Upper lobe of right lung (tissue), 1 donor: ENCODE data around the gene CNOT10. TPM values are rescaled to one million over a fixed set of nuclear protein-coding genes. Genes with fewer than 3 reads are reported as not detected.

Experiments used
- ATAC-seq: fragments of 200-7000 bp; cut with Tn5 transposase; one replicate; pipeline ENCODE4 v1.9.1; 2020; ENCODE audit warnings: mild to moderate bottlenecking, moderate library complexity
- DNase-seq: peaks from one replicate; pipeline ENCODE4 v3.0.0-alpha.2; 2020
- H3K27ac ChIP-seq: fragments of 200-600 bp; one replicate; pipeline ENCODE4 v1.8.0; 2022
- H3K27me3 ChIP-seq: fragments of 200-600 bp; one replicate; pipeline ENCODE4 v1.8.0; 2022; ENCODE audit warnings: mild to moderate bottlenecking
- H3K36me3 ChIP-seq: fragments of 200-600 bp; one replicate; pipeline ENCODE4 v1.8.0; 2022
- H3K4me1 ChIP-seq: fragments of 200-600 bp; one replicate; pipeline ENCODE4 v1.8.0; 2022
- H3K4me3 ChIP-seq: fragments of 200-600 bp; one replicate; pipeline ENCODE4 v1.8.0; 2022; ENCODE audit warnings: mild to moderate bottlenecking
- H3K9me3 ChIP-seq: fragments of 200-600 bp; one replicate; pipeline ENCODE4 v1.8.0; 2022
- CTCF ChIP-seq: fragments of 200-600 bp; IDR thresholded peaks from one replicate; pipeline ENCODE4 v1.8.0; 2022; ENCODE audit warnings: antibody characterized with exemption
- intact Hi-C: fragments of 100-400 bp; cut with DNase I; formaldehyde crosslinking; loops from one replicate; pipeline ENCODE4 v1.11.0; 2022
- total RNA-seq: library from RNA; stranded (reverse); fragmentation: NEBNext Ultra II Directional; extraction: Animal tissue kit (Norgen Biotek cat#: 25700); gene quantifications from one replicate; pipeline ENCODE4 v1.2.1, GENCODE V29; 2021
- donor health status: DM: no; HTN: yes; CAD: no; lungs with severe emphysema.

The CNOT10 gene
- total RNA-seq, 1 donor from 2014 or later: 30.1 TPM

GRCh38 chr3:32759342-32759741 is 74.4 kb downstream of the CNOT10 start:
- H3K27me3 ChIP-seq: no peaks in the 10 kb centered on the region
- no peak for ATAC-seq
- intact Hi-C loops: no loop called here
- H3K4me3 ChIP-seq: no peak overlapping the region
- H3K36me3 ChIP-seq: peaks cover 33% of the 10 kb centered on the region
- no peak for DNase-seq
- no peaks in the 10 kb centered on the region for H3K4me1 ChIP-seq
- H3K9me3 ChIP-seq: no peaks in the 10 kb centered on the region
- TF ChIP-seq CTCF: no peak
- H3K27ac ChIP-seq: no peak overlapping the region

- peaks cover 58% of the 10 kb centered on the region for H3K36me3 ChIP-seq
- H3K4me1 ChIP-seq: no peaks in the 10 kb centered on the region
- no peak for TF ChIP-seq CTCF
- H3K4me3 ChIP-seq: no peak overlapping the region
- DNase-seq: no peak
- no peaks in the 10 kb centered on the region for H3K9me3 ChIP-seq
- ATAC-seq: no peak
- intact Hi-C loops: no loop called here
- H3K27ac ChIP-seq: no peak overlapping the region
- no peaks in the 10 kb centered on the region for H3K27me3 ChIP-seq
Measured at GRCh38 chr3:32764481-32764880, 79.5 kb downstream of the CNOT10 start.

- no peaks in the 10 kb centered on the region for H3K9me3 ChIP-seq
- no peak overlapping the region for H3K4me3 ChIP-seq
- no peak overlapping the region for H3K27ac ChIP-seq
- no peak for DNase-seq
- H3K27me3 ChIP-seq: no peaks in the 10 kb centered on the region
- TF ChIP-seq CTCF: no peak
- ATAC-seq: no peak
- intact Hi-C loops: no loop called here
- H3K4me1 ChIP-seq: no peaks in the 10 kb centered on the region
- peaks cover 14% of the 10 kb centered on the region for H3K36me3 ChIP-seq
Measured at GRCh38 chr3:32778389-32778788, 93.4 kb downstream of the CNOT10 start.

GRCh38 chr3:32780071-32780734 is 95.2 kb downstream of the CNOT10 start:
- H3K4me3 ChIP-seq: peak overlapping the region; percentile 60
- no peak for ATAC-seq
- TF ChIP-seq CTCF: no peak
- no peaks in the 10 kb centered on the region for H3K9me3 ChIP-seq
- no peaks in the 10 kb centered on the region for H3K4me1 ChIP-seq
- H3K27me3 ChIP-seq: no peaks in the 10 kb centered on the region
- DNase-seq: no peak
- intact Hi-C loops: no loop called here
- no peak overlapping the region for H3K27ac ChIP-seq
- H3K36me3 ChIP-seq: no peaks in the 10 kb centered on the region

- intact Hi-C loops: no loop called here
- peak; percentile 85 for DNase-seq
Measured at GRCh38 chr3:32780735-32781210, 95.8 kb downstream of the CNOT10 start.

More at GRCh38 chr3:32780735-32781210, 95.8 kb downstream of the CNOT10 start:
- Histone ChIP-seq H3K36me3 (no peaks in the 10 kb centered on the region), H3K9me3 (no peaks in the 10 kb centered on the region), H3K4me3 (peak overlapping the region; percentile 60), H3K27ac (peak overlapping the region; percentile 58), H3K27me3 (no peaks in the 10 kb centered on the region), H3K4me1 (no peaks in the 10 kb centered on the region)
- peak; percentile 80 for ATAC-seq
- TF ChIP-seq CTCF: peak; percentile 12
